Esophagus muscularis mucosa (tissue), 4 donors: Measurements from ENCODE around the gene XCR1. TPM values are rescaled to one million over a fixed set of nuclear protein-coding genes. Genes with fewer than 3 reads are reported as not detected.

Source experiments
- DNase-seq: peaks from one replicate; pipeline ENCODE4 v3.0.0-alpha.2; 2017; ENCODE audit errors: extremely low spot score
- H3K27ac ChIP-seq, 4 donors: fragments of 200-600 bp; sonication (generic); replicated peaks in 1 of 4; 1 replicate in 3 of 4; 2 replicates in 1 of 4; pipeline ENCODE4 v1.5.1; 2016 to 2019; ENCODE audit warnings: mild to moderate bottlenecking in 1 of 4
- H3K27me3 ChIP-seq, 4 donors: fragments of 200-600 bp; sonication (generic); one replicate each; pipeline versions ENCODE4 v1.5.1 to v1.6.0; 2016 to 2019
- H3K36me3 ChIP-seq, 4 donors: fragments of 200-600 bp; sonication (generic); one replicate each; pipeline ENCODE4 v1.5.1; 2016 to 2019
- H3K4me1 ChIP-seq, 4 donors: fragments of 200-600 bp; sonication (generic); one replicate each; pipeline ENCODE4 v1.5.1; 2016 to 2019
- H3K4me3 ChIP-seq, 4 donors: fragments of 200-600 bp; sonication (generic); 1 replicate in 2 of 4; 2 replicates in 2 of 4; pipeline ENCODE4 v1.5.1; 2016 to 2019; ENCODE audit warnings: mild to moderate bottlenecking in 4 of 4, moderate library complexity in 1 of 4
- H3K9me3 ChIP-seq, 4 donors: fragments of 200-600 bp; sonication (generic); 1 replicate in 3 of 4; 2 replicates in 1 of 4; pipeline ENCODE4 v1.5.1; 2016 to 2019
- EP300 ChIP-seq: sonication (generic); formaldehyde crosslinking; IDR thresholded peaks from one replicate; pipeline ENCODE4 v1.6.1; 2017; ENCODE audit warnings: antibody characterized with exemption
- POLR2A ChIP-seq: fragments of 450-650 bp; IDR thresholded peaks from one replicate; pipeline ENCODE4 v1.6.1; 2017; ENCODE audit warnings: antibody characterized with exemption, moderate library complexity, mild to moderate bottlenecking, low read depth
- POLR2AphosphoS5 ChIP-seq, 2 donors: sonication (generic); formaldehyde crosslinking; IDR thresholded peaks; one replicate each; pipeline ENCODE4 v1.6.1; 2017; ENCODE audit warnings: antibody characterized with exemption in 2 of 2
- WGBS: methylation state at CpG from one replicate; pipeline ENCODE4 v1.1.5; 2018; 5-methylcytosine and 5-hydroxymethylcytosine counted together
- intact Hi-C: fragments of 100-400 bp; cut with DNase I; formaldehyde crosslinking; loops from one replicate; pipeline ENCODE4 v1.15.1; 2023
- total RNA-seq, 4 donors: library from RNA; depleted of rRNA; stranded (reverse); fragments of >200 nt; gene quantifications; one replicate each; pipeline versions ENCODE4 v1.1.0 to v1.2.1, GENCODE V29; 2016
- TF ChIP-seq, protein P1 (sequence below), 3 experiments: fragments of 200-600 bp in 2 of 3; fragments of 450-650 bp in 1 of 3; sonication (generic) in 2 of 3; IDR thresholded peaks; one replicate each; pipeline ENCODE4 v1.5.1; 2017 to 2019; ENCODE audit warnings: antibody characterized with exemption in 3 of 3, mild to moderate bottlenecking in 2 of 3, moderate library complexity in 1 of 3

XCR1 gene
- total RNA-seq, 4 donors from 2014 or later, result 0.17 TPM; not detected in 3

DNA sequence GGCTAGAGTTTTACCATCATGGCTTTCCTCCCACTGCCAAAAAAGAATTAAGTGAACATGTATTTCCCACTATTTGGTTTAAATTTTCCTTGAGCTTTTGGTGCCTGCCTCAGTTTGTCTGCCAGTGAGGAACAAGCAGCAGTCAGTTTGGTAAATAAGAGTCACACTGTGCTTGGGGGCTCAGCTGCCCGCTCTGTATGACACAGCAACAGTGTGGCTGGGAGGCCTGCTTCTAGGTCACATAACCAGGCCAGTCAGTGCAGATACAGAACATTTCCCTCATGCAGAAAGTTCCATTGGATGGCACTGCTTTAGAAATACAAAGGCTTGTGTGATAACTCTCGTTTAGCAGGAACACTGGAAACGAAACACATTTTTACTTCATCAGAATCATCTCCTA, 57.3 kb downstream of the XCR1 start:
- Histone ChIP-seq H3K4me1 (peaks cover 12 to 44% (median 22%) of the 10 kb centered on the region in 4 donors), H3K9me3 (no peaks in the 10 kb centered on the region), H3K4me3 (no peak overlapping the region), H3K27me3 (no peaks in the 10 kb centered on the region), H3K27ac (no peak overlapping the region), H3K36me3 (peaks cover 54 to 99% (median 79%) of the 10 kb centered on the region in 4 donors)
- 91% methylated on average over 3 of the region's 3 CpGs for WGBS
- TF ChIP-seq EP300, result no peak
- TF ChIP-seq POLR2A, result no peak
- TF ChIP-seq, protein P1, sequence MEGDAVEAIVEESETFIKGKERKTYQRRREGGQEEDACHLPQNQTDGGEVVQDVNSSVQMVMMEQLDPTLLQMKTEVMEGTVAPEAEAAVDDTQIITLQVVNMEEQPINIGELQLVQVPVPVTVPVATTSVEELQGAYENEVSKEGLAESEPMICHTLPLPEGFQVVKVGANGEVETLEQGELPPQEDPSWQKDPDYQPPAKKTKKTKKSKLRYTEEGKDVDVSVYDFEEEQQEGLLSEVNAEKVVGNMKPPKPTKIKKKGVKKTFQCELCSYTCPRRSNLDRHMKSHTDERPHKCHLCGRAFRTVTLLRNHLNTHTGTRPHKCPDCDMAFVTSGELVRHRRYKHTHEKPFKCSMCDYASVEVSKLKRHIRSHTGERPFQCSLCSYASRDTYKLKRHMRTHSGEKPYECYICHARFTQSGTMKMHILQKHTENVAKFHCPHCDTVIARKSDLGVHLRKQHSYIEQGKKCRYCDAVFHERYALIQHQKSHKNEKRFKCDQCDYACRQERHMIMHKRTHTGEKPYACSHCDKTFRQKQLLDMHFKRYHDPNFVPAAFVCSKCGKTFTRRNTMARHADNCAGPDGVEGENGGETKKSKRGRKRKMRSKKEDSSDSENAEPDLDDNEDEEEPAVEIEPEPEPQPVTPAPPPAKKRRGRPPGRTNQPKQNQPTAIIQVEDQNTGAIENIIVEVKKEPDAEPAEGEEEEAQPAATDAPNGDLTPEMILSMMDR (IDR thresholded peaks at IDR 0.05), result no peak
- no peak for TF ChIP-seq POLR2AphosphoS5 (IDR thresholded peaks at IDR 0.05)
- intact Hi-C loops, result no loop called here
- no peak for DNase-seq

DNA sequence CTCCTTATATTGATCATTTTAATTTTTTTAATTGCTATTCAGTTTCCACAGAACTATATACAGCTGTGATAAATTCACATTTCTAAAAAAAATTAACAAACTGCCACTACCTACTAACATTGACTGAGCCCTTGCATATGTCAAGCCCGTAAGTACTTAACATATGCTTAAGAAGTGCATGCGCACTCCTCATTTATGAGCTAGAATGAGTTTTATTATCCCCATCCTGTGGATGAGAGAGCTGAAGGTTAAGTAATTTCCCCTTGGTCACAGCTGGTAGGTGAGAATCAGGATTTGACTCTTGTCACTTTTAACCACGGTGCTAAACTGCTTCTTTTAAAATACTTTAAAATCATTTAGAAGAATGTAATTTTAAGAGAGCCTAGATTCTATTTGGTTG, 58.2 kb downstream of the XCR1 start:
- Histone ChIP-seq H3K4me1 (peaks cover 12 to 44% (median 22%) of the 10 kb centered on the region in 4 donors), H3K27ac (no peak overlapping the region)
- intact Hi-C loops, result no loop called here

DNA sequence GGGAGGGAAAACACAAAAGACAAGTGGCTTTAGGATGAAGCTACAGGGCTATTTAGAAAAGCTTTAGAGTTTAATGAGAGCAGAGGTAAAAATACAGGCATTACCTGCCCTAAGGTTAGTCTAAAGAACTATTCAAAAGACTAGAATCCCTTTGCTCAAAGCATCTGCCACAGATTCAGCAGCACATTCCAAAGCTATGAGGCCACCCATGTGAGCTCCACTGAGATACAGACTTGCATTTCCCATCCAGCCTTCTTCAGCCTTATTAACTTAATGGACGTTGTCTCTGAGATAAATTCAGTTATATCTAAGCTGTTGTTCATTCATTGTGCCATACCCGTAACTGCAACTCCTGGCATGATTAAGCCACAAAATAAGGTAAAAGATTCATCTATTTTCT, 58.6 kb downstream of the XCR1 start:
- TF ChIP-seq EP300 (no peak), POLR2AphosphoS5 (IDR thresholded peaks at IDR 0.05) (no peak), POLR2A (no peak)
- TF ChIP-seq, protein P1 (IDR thresholded peaks at IDR 0.05), result no peak
- no peak for DNase-seq
- no peaks in the 10 kb centered on the region for H3K27me3 ChIP-seq
- intact Hi-C loops, result no loop called here
- peaks cover 12 to 44% (median 22%) of the 10 kb centered on the region in 4 donors for H3K4me1 ChIP-seq
- H3K36me3 ChIP-seq, result peaks cover 58 to 99% (median 82%) of the 10 kb centered on the region in 4 donors
- H3K4me3 ChIP-seq, result no peak overlapping the region
- 59% methylated on average over 2 of the region's 2 CpGs for WGBS
- H3K27ac ChIP-seq, result no peak overlapping the region
- no peaks in the 10 kb centered on the region for H3K9me3 ChIP-seq

More for the DNA sequence above, 58.2 kb downstream of the XCR1 start:
- DNase-seq, result no peak
- H3K4me3 ChIP-seq, result no peak overlapping the region
- 91% methylated on average over 3 of the region's 3 CpGs for WGBS
- H3K27me3 ChIP-seq, result no peaks in the 10 kb centered on the region
- H3K36me3 ChIP-seq, result peaks cover 58 to 99% (median 80%) of the 10 kb centered on the region in 4 donors
- TF ChIP-seq EP300 (no peak), POLR2AphosphoS5 (IDR thresholded peaks at IDR 0.05) (no peak)
- TF ChIP-seq, protein P1 (IDR thresholded peaks at IDR 0.05), result no peak
- no peaks in the 10 kb centered on the region for H3K9me3 ChIP-seq

DNA sequence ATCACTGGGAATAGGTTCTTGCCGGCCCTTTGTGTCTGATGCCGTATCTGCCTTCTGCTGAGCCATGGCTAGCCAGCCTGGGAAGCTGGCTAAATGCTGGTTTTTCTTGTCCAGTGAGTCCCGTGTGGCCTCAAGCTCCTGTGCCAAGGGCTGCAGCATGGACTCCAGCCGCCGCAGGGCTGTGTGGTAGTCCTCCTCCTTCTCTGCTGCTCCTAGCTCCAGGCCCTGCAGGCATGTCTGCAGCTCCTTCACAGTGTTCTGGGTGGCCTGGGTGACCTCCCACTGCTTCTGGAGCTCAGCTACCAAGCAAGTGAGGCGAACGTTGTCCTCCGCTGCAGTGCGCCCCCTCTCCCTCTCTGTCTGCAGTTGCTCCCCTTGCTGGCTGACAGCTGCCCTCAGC, 59.1 kb downstream of the XCR1 start:
- peaks cover 12 to 41% (median 21%) of the 10 kb centered on the region in 4 donors for H3K4me1 ChIP-seq
- H3K36me3 ChIP-seq, result peaks cover 62 to 100% (median 86%) of the 10 kb centered on the region in 4 donors
- no peak overlapping the region for H3K4me3 ChIP-seq
- intact Hi-C loops, result no loop called here
- no peak overlapping the region for H3K27ac ChIP-seq
- no peak for TF ChIP-seq POLR2A
- no peak for TF ChIP-seq EP300
- no peak for TF ChIP-seq POLR2AphosphoS5 (IDR thresholded peaks at IDR 0.05)
- TF ChIP-seq, protein P1 (IDR thresholded peaks at IDR 0.05), result no peak
- no peaks in the 10 kb centered on the region for H3K27me3 ChIP-seq
- WGBS, result 83% methylated on average over 5 of the region's 9 CpGs
- no peaks in the 10 kb centered on the region for H3K9me3 ChIP-seq
- DNase-seq, result no peak

DNA sequence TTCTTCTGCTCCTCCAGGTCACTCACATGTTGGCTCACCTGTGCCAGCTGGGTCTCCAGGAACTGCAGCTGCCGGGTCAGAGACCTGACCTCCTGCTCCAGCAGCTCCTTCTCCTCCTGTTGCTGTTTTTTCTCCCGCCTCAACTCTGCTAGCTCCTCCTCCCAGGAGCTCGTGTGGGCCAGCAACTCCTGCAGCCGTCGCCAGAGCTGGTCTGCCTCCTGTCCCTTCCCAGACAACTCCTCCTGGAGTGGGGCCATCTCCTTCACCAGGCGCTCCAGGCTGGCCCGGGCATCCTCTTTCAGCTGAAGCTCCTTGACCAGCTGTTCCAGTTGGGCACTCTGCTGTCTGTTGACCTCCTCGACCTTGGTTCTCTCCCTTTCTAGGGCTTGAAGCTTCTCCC, 59.6 kb downstream of the XCR1 start:
- no peaks in the 10 kb centered on the region for H3K9me3 ChIP-seq
- H3K4me1 ChIP-seq, result peaks cover 7 to 37% (median 18%) of the 10 kb centered on the region in 4 donors
- no peak for DNase-seq
- intact Hi-C loops, result no loop called here
- no peaks in the 10 kb centered on the region for H3K27me3 ChIP-seq
- H3K4me3 ChIP-seq, result no peak overlapping the region
- TF ChIP-seq POLR2A (no peak), EP300 (no peak), POLR2AphosphoS5 (IDR thresholded peaks at IDR 0.05) (no peak)
- TF ChIP-seq, protein P1 (IDR thresholded peaks at IDR 0.05), result no peak
- no peak overlapping the region for H3K27ac ChIP-seq
- peaks cover 64 to 100% (median 86%) of the 10 kb centered on the region in 4 donors for H3K36me3 ChIP-seq
- WGBS, result 82% methylated on average over 8 of the region's 8 CpGs
